GM23248 (cell line): ENCODE measurements around the gene DGKA.
"Not testable (repeated sequence)": the region's sequence is repeated elsewhere in the genome, so short reads cannot be mapped to it uniquely, and the experiment has no call there.

ENCODE experiments used
- EZH2 ChIP-seq: fragments of 200-600 bp; sonication (generic); IDR thresholded peaks from 2 replicates; pipeline ENCODE4 v1.6.1; 2018; ENCODE audit warnings: antibody characterized with exemption, mild to moderate bottlenecking; ENCODE audit not compliant: insufficient read depth, poor library complexity, severe bottlenecking
- EZH2phosphoT487 ChIP-seq: fragments of 200-600 bp; sonication (generic); IDR thresholded peaks from 2 replicates; pipeline ENCODE4 v1.6.1; 2018; ENCODE audit warnings: antibody characterized with exemption, moderate library complexity, mild to moderate bottlenecking, low read depth; ENCODE audit not compliant: insufficient read depth

DNA sequence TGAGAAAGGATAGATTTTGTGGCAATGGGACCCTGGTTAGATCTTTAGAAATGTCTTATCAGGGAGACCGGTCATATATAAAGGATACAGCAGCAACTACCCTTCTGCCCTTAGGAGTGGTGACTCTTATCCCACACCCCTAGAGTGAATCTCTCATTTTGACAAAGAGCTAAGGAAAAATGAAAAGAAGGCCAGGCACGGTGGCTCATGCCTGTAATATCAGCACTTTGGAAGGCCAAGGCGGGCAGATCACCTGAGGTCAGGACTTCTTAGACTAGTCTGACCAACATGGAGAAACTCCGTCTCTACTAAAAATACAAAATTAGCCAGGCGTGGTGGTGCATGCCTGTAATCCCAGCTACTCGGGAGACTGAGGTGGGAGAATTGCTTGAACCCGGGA, 55.0 kb downstream of the DGKA start:
- not testable (repeated sequence) for TF ChIP-seq EZH2phosphoT487, EZH2
